Erythroblast (primary cell): ENCODE results near the gene METTL17.

Experiments used
- GATA1 ChIP-seq: IDR thresholded peaks from 2 replicates; pipeline ENCODE4 v1.6.1; 2011; ENCODE audit warnings: low read depth, mild to moderate bottlenecking, control low read depth, low read length, moderate library complexity
- POLR2A ChIP-seq: IDR thresholded peaks from 2 replicates; pipeline ENCODE4 v1.6.1; 2011; ENCODE audit warnings: mild to moderate bottlenecking, low read length

DNA sequence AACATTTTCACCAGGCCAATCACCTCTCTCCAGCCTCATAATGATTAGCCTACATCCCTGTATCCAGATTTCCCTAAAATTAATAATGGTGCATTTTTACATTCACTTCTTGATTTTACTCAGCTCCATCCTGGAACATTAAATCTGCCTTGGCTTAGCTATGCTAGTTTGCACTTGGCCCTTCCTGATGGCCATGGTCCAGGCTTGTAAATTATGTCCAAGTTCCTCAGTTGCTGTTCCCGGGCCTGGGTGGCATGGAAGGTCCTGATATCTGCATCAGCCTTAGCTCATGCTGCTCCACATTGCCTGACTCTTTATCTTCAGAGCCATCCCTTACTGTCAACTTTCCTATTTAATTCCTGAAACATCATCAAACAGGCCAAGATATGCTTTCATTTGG is 11.1 kb upstream of the METTL17 start:
- TF ChIP-seq POLR2A (no peak), GATA1 (no peak)
